Stimulated activated CD8-positive, alpha-beta memory T cell treated with anti-CD3 and anti-CD28 coated beads, Interleukin-15, amount 100 ng/mL, for 24 hours (primary cell): ENCODE data around the gene TGFB3.
"Not testable (repeated sequence)": the region's sequence is repeated elsewhere in the genome, so short reads cannot be mapped to it uniquely, and the experiment has no call there.

Experiments
- DNase-seq: peaks from one replicate; pipeline ENCODE4 v3.0.0-alpha.2; 2020; ENCODE audit warnings: low read depth

Gene TGFB3

GRCh38 chr14:75981426-75982265 is at the start of gene TGFB3:
Gene TGFB3, minus strand, starts transcription at chr14:75981995. Its CDS starts 1,102 bp downstream, at chr14:75980893.
- DNase-seq = no peak

GRCh38 chr14:76024211-76024907 is 42.6 kb upstream of the TGFB3 start:
- DNase-seq = no peak

- no peak for DNase-seq
These were observed 42.0 kb upstream of the TGFB3 start for GRCh38 chr14:76023757-76024156.

- no peak for DNase-seq
These were observed 41.2 kb upstream of the TGFB3 start for GRCh38 chr14:76022991-76023390.

GRCh38 chr14:76019676-76020075 is 37.9 kb upstream of the TGFB3 start:
- DNase-seq = no peak

GRCh38 chr14:76015668-76016067 is 33.9 kb upstream of the TGFB3 start:
- no peak for DNase-seq

- DNase-seq = no peak
These were observed 33.4 kb upstream of the TGFB3 start for GRCh38 chr14:76015191-76015590.

- no peak for DNase-seq
These were observed 30.6 kb upstream of the TGFB3 start for GRCh38 chr14:76012354-76012753.

GRCh38 chr14:76011930-76012329 is 30.1 kb upstream of the TGFB3 start:
- no peak for DNase-seq

GRCh38 chr14:76009627-76010026 is 27.8 kb upstream of the TGFB3 start:
- DNase-seq = not testable (repeated sequence)

GRCh38 chr14:76007852-76008251 is 26.1 kb upstream of the TGFB3 start:
- no peak for DNase-seq

- no peak for DNase-seq
These were observed 25.6 kb upstream of the TGFB3 start for GRCh38 chr14:76007379-76007778.

GRCh38 chr14:76006253-76006652 is 24.5 kb upstream of the TGFB3 start:
- DNase-seq = no peak

- DNase-seq = no peak
These were observed 20.6 kb upstream of the TGFB3 start for GRCh38 chr14:76002383-76002782.

GRCh38 chr14:75999511-76000190 is 17.9 kb upstream of the TGFB3 start:
- no peak for DNase-seq

GRCh38 chr14:75996488-75996887 is 14.7 kb upstream of the TGFB3 start:
- no peak for DNase-seq

- DNase-seq = no peak
These were observed 13.7 kb upstream of the TGFB3 start for GRCh38 chr14:75995372-75996041.

GRCh38 chr14:75993567-75994041 is 11.8 kb upstream of the TGFB3 start:
- DNase-seq = no peak

GRCh38 chr14:75991753-75992152 is 10.0 kb upstream of the TGFB3 start:
- no peak for DNase-seq

GRCh38 chr14:75990297-75990696 is 8.5 kb upstream of the TGFB3 start:
- DNase-seq = no peak

GRCh38 chr14:75989134-75989533 is 7.3 kb upstream of the TGFB3 start:
- no peak for DNase-seq
